Heart left ventricle (tissue), 13 donors: ENCODE results near the gene EPS8L1.

Source experiments
- CTCF ChIP-seq, 12 donors: fragments of 200-600 bp; sonication (generic) in 4 of 12; IDR thresholded peaks; one replicate each; pipeline versions ENCODE4 v1.5.0 to v1.8.0; 2018 to 2022; ENCODE audit warnings: antibody characterized with exemption in 12 of 12, mild to moderate bottlenecking in 5 of 12
- POLR2A ChIP-seq, 2 donors: fragments of 450-650 bp; IDR thresholded peaks; one replicate each; pipeline ENCODE4 v1.6.1; 2017; ENCODE audit warnings: antibody characterized with exemption in 2 of 2, mild to moderate bottlenecking in 2 of 2, moderate library complexity in 2 of 2
- donor health status: ischemic (EF 13 %, LVEDD 7.1; RV severe dilation, severe dysfunction).
- donor health status: DM: no; HTN: yes; CAD: no.
- donor health status: DM: no; HTN: no; CAD: no.
- donor health status: ischemic (EF 25% LVEDD 6.9; RV normal size, moderate dysfunction).
- donor health status: ischemic (EF 25% LVEDD 5.7; RV mildly dilated, moderate dysfunction).
- donor health status: ischemic (EF 35%, LVEDD 5.7; RV mildly dilated, moderate dysfunction).
- donor health status: nonischemic (EF 11% LVEDD 7.7; RV severe dilation, severe dysfunction).
- donor health status: DM: yes; HTN: yes; CAD: no.
- donor health status: PGD.
- donor health status: ischemic (EF 29% LVEDD 5.4; RV normal size, mild dysfunction).
- donor health status: nonischemic (EF 23%, LVEDD 6.1; RV moderate dilation, normal function).

DNA sequence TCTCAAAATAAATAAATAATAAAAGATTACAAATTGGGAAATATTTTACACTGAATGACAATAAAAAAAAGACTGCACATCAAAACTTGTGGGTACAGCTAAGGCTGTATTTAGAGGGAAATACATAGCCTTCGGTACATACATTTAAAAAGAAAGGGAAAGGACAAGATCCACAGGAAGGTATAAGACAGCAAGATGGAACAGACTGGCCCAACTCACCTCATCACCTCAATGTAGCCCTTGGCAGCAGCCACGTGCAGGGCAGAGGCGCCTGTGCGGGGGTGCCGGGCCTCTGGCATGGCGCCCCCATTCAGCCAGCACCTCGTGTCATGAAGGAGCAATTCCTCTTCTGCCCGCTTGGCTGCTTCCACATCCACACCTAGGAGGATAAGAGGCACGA is 27.5 kb downstream of the EPS8L1 start:
- TF ChIP-seq POLR2A (IDR thresholded peaks at IDR 0.05) (no peak), CTCF (IDR thresholded peaks at IDR 0.05) (no peak)
